RPMI7951 (cell line): ENCODE results near the gene CEP164. TPM values are rescaled to one million over a fixed set of nuclear protein-coding genes. Genes with fewer than 3 reads are reported as not detected.

Experiments used
- DNase-seq: peaks from one replicate; pipeline ENCODE4 v3.0.0-alpha.2; 2012; ENCODE audit warnings: low read depth
- total RNA-seq: library from RNA; depleted of rRNA; stranded (reverse); fragments of >200 nt; shearing (Covaris generic); gene quantifications from 2 replicates; pipeline ENCODE4 v1.2.3, GENCODE V29; 2014

Gene CEP164
- total RNA-seq, 1 experiment from 2014 or later, result 20.7 TPM

DNA sequence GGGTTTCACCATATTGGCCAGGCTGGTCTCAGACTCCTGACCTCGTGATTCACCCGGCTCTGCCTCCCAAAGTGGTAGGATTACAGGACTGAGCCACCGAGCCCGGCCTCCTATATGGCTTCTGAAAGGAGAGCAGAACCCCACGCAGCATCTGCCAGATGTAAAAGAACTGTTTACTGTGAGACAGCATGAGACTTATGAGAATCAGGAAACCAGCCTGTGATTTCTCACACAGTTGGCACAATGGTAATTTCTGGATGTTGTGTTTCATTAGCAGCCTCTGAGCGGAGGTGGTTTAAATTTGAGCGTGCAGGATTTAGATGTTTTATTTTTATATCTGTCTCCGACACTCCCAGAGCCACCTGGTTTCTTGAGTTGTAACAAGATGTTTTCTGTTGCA is 33.8 kb downstream of the CEP164 start:
- DNase-seq, result no peak

GRCh38 chr11:117366248-117366647 is 38.6 kb downstream of the CEP164 start:
- no peak for DNase-seq

DNA sequence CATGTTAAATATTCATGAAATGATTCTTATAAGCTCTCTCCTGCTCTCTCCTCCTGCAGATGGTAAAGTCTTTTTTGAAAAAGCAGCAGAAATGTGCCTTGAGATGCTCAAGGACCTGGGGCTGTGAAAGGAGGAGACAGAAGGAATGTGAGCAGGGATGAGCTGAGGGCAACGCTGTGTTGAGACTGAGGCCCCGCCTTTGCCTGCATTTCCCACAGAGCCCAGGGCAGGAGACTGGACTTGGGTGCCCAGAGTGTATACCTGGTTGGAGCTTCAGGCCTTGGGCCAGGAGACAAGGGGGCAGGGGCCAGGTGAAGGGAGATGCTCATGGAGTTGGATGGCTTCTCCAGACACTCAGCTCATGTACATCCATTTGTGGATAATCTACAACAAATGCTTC is 39.2 kb downstream of the CEP164 start:
- no peak for DNase-seq

- no peak for DNase-seq
These were observed 41.9 kb downstream of the CEP164 start for GRCh38 chr11:117369534-117369933.

GRCh38 chr11:117371453-117371852 is 43.8 kb downstream of the CEP164 start:
- no peak for DNase-seq

DNA sequence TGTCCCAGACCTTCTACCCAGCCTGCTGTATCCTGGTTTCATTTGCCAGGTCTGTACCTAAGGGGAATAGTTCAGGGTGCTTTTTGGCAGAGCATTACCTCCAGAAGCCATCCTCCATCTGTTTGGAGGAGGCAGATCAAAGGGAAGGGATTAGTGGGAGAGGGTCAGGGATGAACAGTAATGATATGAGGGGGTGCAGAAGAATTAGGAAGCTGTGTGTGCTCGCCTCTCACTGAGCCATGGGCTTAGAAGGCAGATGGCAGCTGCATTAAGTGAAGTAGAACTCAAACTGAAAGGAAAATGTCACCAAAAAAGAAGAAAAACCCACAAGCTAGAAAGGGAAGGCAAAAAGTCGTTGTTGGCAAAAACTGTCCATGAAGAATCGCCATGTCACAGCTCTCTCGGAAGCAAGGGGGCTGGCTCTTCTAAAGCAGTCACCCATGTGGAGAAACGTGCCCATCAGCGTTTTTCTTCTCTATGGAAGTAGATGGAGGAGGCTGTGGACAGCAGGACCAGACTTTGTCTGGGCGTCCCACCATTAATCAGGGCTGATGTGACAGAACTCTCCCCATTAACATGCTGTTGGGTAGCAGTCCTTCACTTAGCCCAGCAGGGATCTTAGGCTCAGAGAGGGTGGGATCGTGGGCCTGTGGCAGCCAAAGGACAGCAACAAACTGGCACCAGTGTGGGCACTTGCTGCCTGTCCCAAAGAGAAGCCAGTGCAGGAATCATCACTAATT is 46.8 kb downstream of the CEP164 start:
- no peak for DNase-seq

- no peak for DNase-seq
These were observed 48.3 kb downstream of the CEP164 start for GRCh38 chr11:117375960-117376359.

DNA sequence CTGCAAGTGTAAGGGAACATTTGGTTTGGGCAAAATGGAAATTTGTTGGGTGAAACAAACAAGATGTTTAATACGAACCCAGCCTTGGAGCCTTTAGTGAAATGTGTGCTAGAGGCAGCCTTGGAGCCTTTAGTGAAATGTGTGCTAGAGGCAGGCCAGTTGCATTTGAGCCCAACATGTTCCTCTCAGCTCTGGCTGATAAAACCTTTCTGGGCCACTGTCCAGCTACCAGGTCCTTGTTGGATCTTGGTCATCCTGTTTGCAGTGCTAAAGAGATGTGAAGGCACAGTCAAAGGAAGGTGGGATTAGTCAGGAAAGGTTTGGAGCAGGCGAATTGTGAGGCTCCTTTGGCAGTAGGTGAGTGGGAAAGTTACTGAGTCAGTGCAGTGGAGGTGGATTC is 48.9 kb downstream of the CEP164 start:
- no peak for DNase-seq

GRCh38 chr11:117378976-117379865 is 51.6 kb downstream of the CEP164 start:
- no peak for DNase-seq

DNA sequence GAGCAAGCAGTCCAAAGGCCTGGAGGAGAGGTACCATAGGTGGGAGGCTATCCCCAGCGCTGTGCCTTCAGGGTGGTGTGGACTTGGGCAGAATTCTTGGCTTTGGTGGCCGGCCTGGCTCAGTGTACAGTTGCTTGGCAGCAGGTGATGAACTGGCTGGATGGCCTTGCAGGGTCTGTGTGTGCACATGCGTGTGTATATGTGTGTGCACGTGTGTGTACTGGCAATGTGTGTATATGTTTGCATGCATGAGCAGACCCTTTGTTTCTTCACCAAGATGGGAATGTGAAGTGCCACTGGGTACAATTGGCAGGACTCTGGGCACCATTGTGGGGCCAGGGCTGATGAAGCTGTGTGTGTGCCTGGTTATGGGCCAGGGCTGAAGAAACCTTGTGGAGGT is 53.0 kb downstream of the CEP164 start:
- DNase-seq, result no peak

DNA sequence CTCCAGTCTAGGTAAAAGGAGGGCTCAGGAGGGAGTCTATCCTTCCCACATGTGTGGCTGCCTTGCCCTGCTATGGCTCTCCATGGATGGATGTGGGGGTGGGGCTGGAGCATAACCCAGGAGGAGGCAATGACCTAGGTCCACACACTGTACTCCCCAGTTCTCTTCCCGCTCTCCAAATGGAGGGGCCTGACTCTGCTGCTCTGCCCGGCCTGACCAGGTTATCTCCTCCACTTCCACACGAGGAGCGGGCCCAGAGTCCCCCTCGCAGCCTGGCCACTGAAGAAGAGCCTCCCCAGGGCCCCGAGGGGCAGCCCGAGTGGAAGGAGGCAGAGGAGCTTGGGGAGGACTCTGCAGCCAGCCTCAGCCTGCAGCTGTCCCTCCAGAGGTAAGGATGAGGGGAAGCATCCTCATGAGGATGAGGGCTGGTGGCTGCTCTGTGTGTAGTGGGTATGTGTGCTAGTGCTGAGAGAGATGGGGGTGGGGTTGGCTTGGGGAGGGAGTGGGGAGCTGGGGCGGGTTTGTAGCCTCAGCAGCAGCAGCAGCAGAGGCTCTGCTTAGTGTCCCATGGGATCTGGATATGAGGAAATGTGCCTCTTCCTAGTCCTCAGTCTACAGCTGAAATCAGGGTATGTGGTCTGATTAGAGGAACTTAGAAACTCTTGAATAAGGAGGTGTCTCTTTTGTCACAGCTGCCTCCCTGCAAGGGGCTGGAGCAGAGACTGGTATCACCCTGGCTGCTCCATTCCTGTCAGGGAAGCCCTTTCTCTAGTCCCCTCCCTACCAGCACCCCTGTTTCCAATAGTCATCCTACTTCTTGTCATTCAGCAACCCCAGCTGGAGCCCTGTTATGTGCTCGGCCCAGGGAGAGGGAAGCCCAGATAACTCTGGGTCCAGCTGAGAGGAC is 54.1 kb downstream of the CEP164 start:
- no peak for DNase-seq

DNA sequence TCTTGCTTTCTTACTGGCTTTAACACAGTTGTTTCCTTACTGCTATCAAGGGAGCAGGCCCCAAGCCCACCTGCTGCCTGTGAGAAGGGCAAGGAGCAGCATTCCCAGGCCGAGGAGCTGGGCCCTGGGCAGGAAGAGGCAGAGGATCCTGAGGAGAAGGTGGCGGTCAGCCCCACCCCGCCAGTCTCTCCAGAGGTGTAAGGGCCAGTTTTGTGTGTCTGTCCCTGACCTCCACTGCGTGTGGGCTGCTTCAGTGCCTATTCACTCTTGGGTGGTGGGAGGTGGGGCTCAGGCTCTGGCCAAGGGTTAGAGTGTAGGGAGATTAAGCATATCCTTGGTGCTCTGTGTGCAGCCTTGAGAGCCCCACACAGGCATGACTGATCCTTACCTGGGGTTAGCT is 55.1 kb downstream of the CEP164 start:
- no peak for DNase-seq

- peak; percentile 57 for DNase-seq
These were observed 56.4 kb downstream of the CEP164 start for GRCh38 chr11:117384045-117384444.

DNA sequence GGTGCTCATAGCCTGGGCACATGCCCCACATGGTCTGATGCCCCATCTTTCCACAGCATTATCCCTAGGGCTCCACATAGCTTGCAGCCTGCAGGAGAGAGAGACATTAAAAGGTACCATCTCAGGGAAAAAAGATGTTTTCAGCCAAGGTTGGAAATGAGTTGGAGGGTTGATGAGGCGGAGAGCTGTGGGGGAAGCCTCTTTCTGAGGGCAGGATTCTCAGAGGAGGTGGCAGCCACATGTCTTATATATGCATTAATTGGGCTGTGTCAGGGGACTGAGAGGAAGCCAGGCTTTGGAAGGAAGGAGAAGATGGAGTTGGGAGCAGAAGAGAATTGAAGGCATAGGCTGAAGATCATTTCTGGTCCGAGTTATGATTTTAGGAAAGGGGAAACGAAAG is 57.8 kb downstream of the CEP164 start:
- no peak for DNase-seq

- DNase-seq, result no peak
These were observed 58.3 kb downstream of the CEP164 start for GRCh38 chr11:117385906-117386305.

- peak; percentile 36 for DNase-seq
These were observed 60.5 kb downstream of the CEP164 start for GRCh38 chr11:117387992-117388755.

DNA sequence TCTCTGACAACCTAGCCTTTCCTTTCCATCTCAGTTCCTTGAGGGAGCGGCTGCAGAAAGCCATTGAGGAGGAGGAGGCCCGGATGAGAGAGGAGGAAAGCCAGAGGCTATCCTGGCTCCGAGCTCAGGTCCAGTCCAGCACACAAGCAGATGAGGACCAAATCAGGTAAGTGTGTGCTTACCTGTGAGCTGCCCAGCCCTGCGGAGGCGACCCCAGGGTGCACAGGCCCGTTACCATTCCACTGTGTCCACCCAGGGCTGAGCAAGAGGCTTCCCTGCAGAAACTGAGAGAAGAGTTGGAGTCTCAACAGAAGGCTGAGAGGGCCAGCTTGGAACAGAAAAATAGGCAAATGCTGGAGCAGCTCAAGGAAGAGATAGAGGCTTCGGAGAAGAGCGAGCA is 63.1 kb downstream of the CEP164 start:
- DNase-seq, result no peak

DNA sequence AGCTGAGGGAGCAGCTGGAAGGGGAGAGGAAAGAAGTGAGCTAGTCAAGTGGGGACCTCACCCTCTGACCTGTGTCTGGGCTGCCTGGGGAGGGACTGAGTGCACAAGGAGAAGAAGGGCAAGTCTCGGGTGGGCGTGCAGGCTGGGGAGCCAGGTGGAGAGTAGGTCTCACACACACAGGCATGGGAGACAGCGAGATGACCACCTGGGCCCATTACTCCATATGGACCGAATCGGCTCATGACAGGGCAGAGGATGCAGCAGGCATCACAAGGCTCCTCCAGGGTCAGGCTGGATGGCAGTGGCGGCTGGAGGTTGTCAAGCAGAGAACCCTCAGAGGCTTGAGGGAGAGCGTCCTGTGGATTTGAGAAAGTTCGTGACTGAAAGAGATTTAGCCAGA is 63.5 kb downstream of the CEP164 start:
- no peak for DNase-seq

GRCh38 chr11:117392001-117392690 is 64.5 kb downstream of the CEP164 start:
- no peak for DNase-seq

DNA sequence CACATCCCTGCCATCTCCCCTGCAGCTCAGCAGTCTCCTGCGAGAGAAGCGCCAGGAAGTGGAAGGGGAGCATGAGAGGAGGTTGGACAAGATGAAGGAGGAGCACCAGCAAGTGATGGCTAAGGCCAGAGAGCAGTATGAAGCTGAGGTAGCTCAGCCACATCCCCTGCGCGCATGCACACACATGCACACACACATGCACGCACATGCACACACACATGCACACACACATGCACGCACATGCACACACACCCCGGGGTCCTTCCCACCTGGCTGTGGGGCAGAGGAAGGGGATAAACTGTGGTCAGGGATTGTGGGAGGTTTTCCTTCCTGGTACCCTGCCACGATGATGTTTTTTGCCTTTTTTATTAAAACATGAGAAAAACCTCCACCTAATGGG is 65.3 kb downstream of the CEP164 start:
- DNase-seq, result no peak
